ENCODE data around the gene AMFR.

AMFR gene

DNA sequence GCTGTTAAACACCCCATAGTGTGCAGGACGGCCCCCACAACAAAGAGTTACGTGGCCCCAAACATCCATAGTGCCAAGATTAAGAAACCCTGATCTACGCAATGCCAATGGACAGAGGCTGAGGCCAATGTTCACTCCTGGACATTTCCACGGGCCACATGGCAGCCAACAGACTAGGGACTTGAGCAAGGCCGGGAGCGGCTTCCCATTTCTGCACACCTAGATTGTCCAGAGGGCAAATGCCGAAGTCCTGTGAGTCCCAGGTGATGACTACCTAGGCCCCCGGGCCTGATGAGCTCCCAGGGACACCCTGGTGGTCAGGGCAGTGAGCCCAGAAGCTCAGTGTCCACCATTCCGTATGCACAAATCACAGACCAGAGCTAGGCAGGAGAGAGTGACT is 95.5 kb downstream of the AMFR start:
- no peak for DNase-seq

DNA sequence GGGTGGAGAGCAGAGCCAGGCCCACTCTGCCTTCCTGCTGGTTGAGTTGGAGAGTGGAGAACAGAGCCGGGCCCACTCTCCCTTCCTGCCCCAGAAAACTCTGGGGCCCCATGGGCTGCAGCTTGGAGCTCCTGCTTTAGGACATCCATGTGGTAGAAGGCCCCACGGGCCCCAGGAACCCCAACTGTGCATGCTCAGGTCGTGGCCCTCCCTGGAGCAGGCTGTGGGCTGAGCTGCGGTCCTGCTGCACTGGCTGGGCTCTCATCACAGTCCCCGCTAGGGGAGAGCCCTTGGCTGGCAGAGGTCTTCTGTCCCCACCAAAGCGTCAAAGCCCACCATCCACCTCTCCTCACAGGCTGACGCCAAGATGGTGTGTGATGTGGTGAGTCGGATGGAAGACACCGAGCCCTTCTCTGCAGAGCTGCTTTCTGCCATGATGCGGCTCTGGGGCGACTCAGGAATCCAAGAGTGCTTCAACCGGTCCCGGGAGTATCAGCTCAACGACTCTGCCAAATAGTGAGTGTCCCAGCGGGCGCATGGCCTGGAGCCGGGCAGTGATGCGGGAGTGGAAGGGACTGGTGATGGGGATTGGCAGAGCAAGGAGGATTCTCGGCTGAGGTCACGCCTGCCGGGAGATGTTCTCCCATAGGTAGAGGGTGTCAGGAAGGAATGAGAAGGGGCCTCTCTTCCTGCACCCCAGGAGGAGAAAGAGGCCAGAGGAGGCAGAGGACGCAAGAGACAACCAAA is 96.9 kb downstream of the AMFR start:
- no peak for DNase-seq

DNA sequence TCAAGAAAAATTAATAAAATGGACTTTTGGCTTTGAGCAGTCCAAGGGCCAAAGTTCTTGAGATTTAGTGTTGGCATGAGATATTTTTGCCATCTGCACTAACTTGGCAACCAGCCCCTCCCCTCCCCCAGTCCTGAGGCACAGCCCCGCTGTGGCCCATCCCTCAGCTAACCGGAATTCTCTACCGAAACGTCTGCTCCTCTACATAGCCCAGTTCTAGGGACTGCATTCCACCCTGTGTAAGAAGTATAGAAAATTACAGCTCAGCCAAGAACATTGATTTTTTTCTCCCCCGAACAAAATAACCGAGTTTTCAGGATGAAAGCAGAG is 97.5 kb downstream of the AMFR start:
- DNase-seq = no peak

DNA sequence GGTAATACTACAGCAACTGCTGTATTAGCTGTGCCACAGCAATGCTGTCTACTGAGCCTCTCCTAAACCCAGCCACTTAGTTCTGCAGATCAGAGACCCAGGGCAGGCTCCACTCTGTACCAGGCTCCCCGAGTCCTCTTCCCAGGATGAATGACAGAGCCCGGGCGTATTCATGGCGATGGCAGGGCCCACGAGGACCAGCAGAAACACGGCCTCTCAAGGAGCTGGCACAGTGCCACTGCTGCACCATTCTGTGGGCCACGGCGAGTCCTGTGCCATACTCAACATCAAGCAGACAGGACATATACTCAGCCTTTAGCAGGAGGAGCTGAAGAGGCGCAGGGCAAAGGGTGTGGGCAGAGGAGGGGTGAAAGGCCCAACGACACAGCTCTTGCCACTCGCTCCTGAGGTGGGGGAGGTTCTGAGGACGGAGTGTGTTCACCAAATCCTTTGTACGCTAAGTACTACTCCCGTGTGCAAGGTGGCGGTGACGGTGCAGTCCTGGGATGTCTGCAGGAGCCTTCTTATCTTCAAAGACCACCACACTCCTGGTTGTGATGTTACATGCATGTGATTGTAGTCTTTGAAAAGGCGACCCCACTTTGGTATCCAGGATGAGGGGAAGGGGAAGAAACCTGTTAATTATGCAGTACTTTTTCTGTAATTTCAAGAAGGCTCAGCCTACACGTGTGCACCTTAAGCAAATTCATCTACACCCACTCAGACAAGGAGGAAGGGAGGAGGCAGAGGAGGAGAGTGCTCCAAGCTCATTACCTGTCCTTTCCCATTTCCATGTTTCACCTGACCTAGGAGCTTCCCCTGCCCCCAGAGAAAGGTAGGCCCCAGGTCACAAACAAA is 98.0 kb downstream of the AMFR start:
- DNase-seq = no peak

DNA sequence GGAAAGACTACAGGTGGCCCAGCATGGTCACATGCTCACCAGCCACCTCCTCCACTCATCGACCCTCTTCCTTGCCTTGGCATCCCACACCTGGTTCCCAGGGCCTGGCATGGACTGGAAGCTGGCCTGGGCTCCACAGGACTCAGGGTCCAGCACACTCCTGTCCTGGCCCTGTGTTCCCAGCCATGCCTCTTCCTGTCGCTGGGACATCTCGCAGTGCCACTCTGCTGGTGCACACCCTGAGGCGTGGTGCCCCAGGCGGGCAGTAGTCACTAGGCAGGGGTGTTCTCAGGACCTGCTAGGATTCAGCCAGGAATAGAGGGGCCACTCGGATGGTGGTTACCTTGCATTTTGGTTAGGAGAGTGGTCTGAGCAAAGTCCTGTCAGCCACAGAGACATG is 99.4 kb downstream of the AMFR start:
- DNase-seq = no peak

DNA sequence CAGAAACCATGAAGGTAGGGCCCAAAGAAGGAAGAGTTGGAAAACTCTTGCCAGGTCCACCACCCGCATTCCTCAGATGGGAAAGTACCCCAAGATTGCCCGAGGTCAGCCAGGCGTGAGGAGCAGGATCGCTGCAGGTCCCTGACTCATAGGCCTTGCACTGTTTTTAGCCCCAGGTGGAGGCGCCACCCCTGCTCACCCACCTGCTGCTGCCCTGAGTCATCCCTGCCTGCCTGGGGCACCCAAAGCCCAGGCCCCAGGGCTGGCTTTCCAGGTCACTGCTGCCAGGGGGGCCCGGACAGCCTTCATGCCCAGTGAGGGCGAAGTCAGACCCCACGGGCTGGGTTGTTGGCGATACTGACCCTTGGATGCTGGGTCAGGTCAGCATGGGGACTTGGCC is 100.9 kb downstream of the AMFR start:
- no peak for DNase-seq

DNA sequence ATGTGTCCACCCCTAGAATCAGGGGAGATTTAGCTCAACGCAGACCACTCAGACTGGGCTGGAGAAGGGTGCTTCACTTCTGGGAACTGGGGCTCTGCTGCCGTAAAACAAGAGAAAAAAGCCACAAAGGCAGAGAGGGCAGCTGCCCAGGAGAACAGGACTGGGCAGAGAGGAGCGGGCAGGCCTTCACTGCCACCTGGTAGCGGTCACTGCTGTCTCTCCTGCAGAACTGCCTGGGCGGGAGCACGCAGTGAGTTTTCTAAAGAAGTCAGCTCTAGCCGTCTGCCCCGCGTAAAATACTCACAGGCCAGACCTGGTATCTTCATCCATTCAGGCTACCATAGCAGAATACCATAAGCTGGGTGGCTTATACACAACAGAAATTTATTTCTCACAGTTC is 103.8 kb downstream of the AMFR start:
- no peak for DNase-seq

DNA sequence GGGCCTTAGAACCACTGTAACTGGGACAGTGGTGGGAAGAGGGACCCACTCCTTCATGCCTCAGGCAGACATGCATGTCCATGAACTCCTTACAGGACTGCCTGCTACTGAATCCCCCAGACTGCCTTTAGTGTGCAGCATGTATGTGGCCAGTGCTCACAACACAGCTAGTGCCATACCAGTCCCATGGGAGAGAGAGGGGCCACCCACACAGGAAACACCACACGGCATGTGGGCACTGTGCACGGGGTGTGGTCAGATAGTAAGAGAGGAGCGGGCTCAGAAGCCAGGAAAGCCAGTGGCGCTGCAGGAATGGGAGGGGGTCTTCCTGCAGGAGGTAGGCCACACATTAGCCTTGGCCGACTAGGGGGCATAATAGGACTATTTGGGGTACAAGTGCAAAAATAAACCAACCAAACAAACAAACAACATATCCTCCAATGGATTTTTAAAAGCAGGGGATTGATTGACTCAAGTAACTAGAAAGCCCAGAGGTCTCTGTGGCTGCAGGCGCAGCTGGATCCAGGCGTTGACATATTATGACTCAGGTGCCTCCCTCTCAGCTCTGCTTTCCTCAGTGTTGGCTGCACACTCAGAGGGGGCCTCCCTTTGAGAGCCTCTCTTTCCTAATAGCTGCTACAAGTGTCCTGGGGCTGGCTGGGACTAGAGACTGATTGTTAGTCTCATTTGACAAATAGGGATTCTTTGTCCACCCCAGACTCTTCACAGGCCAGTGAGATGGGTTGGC is 104.4 kb downstream of the AMFR start:
- no peak for DNase-seq

DNA sequence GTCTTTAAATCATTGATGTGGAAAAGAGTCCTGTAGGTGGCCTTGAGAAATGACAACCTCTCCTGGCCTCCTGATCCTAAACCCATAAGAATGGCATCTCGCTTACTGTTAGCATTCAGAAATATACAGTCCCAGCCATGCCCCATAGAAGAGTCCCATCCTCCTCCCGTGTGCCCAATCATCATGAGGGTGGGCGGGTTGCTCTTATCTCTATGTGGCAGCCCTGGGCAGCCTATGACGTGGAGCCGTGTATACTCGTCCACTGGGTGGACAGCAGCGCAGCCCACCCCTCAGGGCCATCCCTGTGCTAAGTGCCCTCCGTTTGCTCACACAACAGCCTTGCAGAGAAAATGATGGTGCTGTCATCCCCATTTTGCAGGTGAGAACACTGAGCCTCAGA is 105.3 kb downstream of the AMFR start:
- no peak for DNase-seq

DNA sequence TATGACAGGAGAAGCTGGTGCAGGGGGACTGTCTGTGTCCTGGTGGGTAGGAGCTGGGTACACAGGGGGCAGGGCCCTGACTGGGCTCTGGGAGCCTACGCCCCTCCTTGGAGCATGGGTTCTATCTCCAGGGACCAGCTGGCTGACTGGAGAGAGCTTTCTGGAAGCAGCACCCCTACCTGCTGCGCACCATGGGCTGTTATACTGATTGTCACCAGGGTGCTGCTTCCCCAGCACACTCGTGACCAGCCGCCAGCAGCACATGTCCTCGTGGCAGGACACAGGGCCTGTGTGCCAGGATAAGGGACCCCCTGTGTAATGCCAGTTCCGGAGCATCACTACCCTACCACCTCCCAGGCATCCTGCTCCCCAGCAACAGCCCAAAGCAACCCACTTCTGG is 106.0 kb downstream of the AMFR start:
- DNase-seq = no peak

DNA sequence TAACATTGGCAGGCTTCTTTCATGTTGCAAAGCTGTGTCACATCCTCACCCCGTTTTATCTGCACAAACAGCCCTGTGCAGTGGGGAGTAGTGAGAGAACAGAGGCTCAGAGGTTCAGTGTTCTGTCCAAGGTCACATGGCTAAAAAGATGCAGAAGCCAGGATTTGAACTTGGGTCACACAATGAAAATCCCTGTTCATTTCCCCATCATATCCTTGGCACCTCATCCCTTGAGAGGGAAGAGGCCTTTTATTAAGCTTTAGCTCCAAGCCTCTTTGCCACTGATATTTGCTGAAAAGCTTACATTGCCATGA is 106.6 kb downstream of the AMFR start:
- DNase-seq = no peak

DNA sequence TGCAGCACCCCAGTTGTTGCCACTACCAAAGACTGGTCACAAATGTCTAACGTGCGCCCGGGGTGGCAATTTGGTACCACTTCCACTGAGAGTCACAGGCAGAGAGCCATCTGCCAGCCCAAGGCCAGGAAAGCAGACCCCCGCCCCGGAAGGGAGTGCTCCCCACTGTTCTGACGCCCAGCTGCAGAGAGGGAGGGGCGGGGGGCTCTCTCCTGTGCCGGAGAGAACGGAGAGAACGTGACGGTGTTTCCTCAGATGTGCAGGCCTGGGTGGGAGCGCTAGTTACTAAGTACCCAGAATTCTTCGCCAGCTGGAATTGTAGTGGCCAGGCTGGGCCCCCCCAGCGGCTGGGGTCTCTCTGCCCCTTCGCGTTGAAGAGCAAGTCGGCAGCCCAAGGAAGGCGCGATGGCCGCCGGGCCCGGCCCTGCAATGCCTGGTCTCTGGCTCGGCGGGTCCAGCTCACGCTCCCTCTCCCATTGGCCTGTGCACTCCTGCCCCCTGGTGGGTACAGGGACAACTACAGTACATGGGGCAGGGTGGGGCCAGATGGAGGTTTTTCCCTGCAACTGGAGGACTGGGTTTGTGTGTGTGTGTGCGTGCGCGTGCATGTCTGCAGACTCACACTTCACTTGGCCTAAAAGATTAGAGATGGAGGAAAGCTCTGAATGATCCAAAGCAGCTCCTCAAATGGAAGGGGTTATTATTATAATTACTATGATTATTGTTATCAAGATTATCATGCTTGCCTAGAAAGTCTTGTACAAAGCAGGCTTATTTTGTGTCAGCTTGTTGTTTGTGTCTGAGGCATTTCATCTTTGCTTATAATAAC is 107.1 kb downstream of the AMFR start:
- DNase-seq = peak; percentile 82

DNA sequence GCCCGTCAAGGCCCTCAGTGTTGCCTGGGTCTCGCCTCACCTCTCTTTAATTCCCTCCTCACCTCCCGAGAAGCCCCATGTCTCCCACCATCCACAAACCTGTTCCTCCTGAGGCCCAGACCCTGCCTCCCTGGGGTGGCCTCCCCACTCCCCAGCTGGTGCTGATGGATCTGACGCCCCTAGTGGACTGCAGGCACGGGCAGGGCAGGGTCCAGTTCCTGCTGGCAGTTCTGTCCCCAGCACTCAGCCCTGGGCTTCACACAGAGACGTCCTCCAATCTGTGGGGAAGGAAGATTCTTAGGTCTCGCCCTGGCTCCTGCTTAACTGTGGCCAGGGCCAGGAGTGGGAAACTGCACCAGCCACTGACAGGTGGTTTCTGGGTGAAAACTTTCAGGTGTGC is 108.8 kb downstream of the AMFR start:
- DNase-seq = no peak

DNA sequence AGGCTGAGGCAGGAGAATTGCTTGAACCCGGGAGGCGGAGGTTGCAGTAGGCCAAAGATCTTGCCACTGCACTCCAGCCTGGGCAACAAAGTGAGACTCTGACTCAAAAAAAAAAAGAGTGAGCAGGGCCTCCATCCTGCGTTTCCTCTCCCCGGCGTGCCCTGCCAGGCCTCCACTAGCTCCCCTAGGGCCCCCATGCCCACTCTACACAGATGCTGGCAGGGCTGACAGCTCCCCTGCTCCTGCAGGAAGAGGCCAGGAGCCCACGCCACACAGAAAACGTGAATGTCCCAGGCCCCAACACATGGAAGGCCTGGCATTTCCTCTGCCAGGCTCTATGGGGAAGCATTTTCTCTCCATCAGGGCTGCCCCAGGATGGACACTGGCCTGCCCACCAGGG is 109.4 kb downstream of the AMFR start:
- DNase-seq = no peak

DNA sequence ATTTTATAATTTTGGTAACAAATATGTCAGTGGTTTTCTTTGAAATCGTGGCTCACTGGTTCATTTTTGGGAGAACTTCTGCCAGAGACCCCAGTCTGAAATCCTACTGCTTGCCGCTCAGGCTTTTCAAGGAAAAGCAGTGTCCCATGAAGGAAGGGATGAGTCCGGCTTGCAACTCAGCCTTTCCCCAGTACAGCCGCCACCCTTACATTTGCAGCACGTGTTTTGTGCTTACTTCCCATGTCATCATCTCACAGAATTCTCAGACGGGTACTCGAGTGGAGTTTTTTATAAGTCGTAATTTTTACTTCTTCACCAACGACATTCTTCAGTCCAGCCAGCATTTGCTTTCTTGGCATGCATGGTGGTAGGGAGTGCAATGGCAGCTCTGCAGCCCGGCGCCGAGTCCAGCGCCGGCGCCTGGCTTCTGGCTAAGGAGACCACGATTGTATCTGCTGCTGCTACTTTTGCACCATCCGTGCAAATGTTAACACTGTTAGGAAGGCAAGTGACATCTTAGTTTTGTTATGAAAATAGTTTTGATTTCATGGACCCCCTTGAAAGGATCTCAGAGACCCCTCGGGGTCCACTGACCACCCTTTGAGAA is 111.0 kb downstream of the AMFR start:
- no peak for DNase-seq

DNA sequence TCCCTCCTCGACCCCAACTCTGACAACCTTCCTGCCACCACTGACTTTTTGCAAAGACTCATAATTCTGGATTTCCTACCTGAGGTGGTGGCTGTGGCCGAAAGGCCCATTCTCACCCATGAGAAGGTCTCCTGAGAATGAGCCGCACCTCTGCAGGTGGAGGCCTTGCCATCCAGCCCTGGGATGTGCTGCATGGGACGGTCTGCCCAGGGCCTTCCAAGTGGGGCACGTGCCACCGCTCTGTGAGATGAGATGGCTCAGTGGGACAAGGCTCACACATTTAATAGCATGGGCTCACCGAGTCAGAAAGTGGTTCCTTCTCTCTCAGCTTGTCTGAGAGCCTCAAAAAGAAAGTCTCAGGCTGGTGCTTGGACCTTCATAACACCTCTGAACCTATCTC is 112.8 kb downstream of the AMFR start:
- peak; percentile 51 for DNase-seq

DNA sequence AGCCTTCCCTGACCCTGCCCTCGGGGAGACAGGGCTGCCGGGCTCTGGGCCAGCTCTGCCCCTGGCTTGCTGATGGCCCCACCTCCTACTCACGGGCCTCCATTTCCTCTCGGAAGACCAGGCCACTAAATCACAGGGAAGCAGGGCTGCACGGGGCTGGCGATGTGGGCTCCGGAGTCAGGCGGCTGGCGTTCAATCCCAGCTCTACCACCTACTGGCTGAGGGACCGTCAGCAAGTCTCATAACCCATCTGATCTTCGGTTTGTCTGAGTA is 113.4 kb downstream of the AMFR start:
- no peak for DNase-seq
